IMR-90 (cell line): ENCODE results near the gene FUT8. TPM values are rescaled to one million over a fixed set of nuclear protein-coding genes. Genes with fewer than 3 reads are reported as not detected.

Experiments
- ATAC-seq: fragments of 200-7000 bp; cut with Tn5 transposase; 2 replicates; pipeline ENCODE4 v1.9.1; 2020; ENCODE audit warnings: low read depth, mild to moderate bottlenecking, moderate library complexity
- BruUV-seq: library from RNA; stranded (reverse); fragments of 400-500 nt; replicated peaks from 2 replicates; lab custom pipeline; 2021; lab: Mats Ljungman, UMichigan
- CTCF ChIA-PET: fragments of 300-600 bp; formaldehyde crosslinking; extraction: SDS; loops from one replicate; lab custom pipeline; 2021; ENCODE audit warnings: antibody characterized with exemption; lab: Yijun Ruan, JAX
- POLR2A ChIA-PET: fragments of 300-600 bp; sonication (Branson Sonifier 250); formaldehyde crosslinking; loops from one replicate; lab custom pipeline; 2022; ENCODE audit warnings: antibody characterized with exemption; ENCODE audit not compliant: unreplicated experiment; lab: Charles Lee
- DNase-seq: peaks from one replicate; pipeline ENCODE4 v3.0.0; 2013
- H2AFZ ChIP-seq: replicated peaks from 2 replicates; pipeline ENCODE3; 2013; ENCODE audit warnings: low read length, mild to moderate bottlenecking; ENCODE audit not compliant: poor library complexity
- H2AK5ac ChIP-seq: 2 replicates; pipeline ENCODE4 v1.6.1; 2013; ENCODE audit warnings: low read depth, low read length, inconsistent platforms
- H2AK9ac ChIP-seq: replicated peaks from 2 replicates; pipeline ENCODE3; 2013; ENCODE audit warnings: mild to moderate bottlenecking, low read depth, low read length, moderate library complexity; ENCODE audit not compliant: poor library complexity
- H2BK120ac ChIP-seq: 2 replicates; pipeline ENCODE4 v1.6.1; 2013; ENCODE audit warnings: low read depth, low read length, inconsistent platforms
- H2BK15ac ChIP-seq: 3 replicates; pipeline ENCODE4 v1.6.1; 2013; ENCODE audit warnings: low read depth, low read length, inconsistent platforms
- H2BK20ac ChIP-seq: 2 replicates; pipeline ENCODE4 v1.6.1; 2013; ENCODE audit warnings: low read depth, mild to moderate bottlenecking, inconsistent platforms, low read length, moderate library complexity
- H2BK5ac ChIP-seq: 2 replicates; pipeline ENCODE4 v1.6.1; 2013; ENCODE audit warnings: mild to moderate bottlenecking, low read depth, low read length, inconsistent platforms; ENCODE audit not compliant: poor library complexity, severe bottlenecking
- H3K14ac ChIP-seq: replicated peaks from 2 replicates; pipeline ENCODE4 v1.6.1; 2013; ENCODE audit warnings: low read depth, low read length, inconsistent platforms
- H3K18ac ChIP-seq: 2 replicates; pipeline ENCODE4 v1.6.1; 2013; ENCODE audit warnings: low read depth, low read length, control low read depth
- H3K23ac ChIP-seq: 2 replicates; pipeline ENCODE4 v1.6.1; 2013; ENCODE audit warnings: low read depth, low read length, inconsistent platforms
- H3K27ac ChIP-seq: 2 replicates; pipeline ENCODE4 v1.5.1; 2013; ENCODE audit warnings: mild to moderate bottlenecking, control low read depth, low read length; ENCODE audit not compliant: insufficient read depth
- H3K27me3 ChIP-seq: 2 replicates; pipeline ENCODE4 v1.6.1; 2013; ENCODE audit warnings: low read length; ENCODE audit not compliant: control insufficient read depth, insufficient read depth
- H3K36me3 ChIP-seq: 2 replicates; pipeline ENCODE4 v1.6.1; 2013; ENCODE audit warnings: low read length, mixed read lengths; ENCODE audit not compliant: control insufficient read depth, insufficient read depth
- H3K4ac ChIP-seq: 2 replicates; pipeline ENCODE4 v1.6.1; 2013; ENCODE audit warnings: low read depth, low read length, inconsistent platforms
- H3K4me1 ChIP-seq: 2 replicates; pipeline ENCODE4 v1.6.1; 2013; ENCODE audit warnings: low read length, mixed read lengths; ENCODE audit not compliant: control insufficient read depth, insufficient read depth
- H3K4me2 ChIP-seq: 2 replicates; pipeline ENCODE4 v1.6.1; 2013; ENCODE audit warnings: low read depth, mild to moderate bottlenecking, control low read depth, low read length, moderate library complexity
- H3K4me3 ChIP-seq: 2 replicates; pipeline ENCODE4 v1.5.1; 2013; ENCODE audit warnings: low read depth, mild to moderate bottlenecking, control low read depth, low read length, moderate library complexity; ENCODE audit not compliant: insufficient read depth
- H3K56ac ChIP-seq: 2 replicates; pipeline ENCODE4 v1.6.1; 2013; ENCODE audit warnings: low read length, inconsistent platforms; ENCODE audit not compliant: insufficient read depth; ENCODE audit errors: extremely low read depth
- H3K79me1 ChIP-seq, 2 experiments: 2 replicates each; pipeline ENCODE4 v1.6.1; 2013; ENCODE audit warnings: low read length in 2 of 2, inconsistent platforms in 1 of 2, low read depth in 1 of 2
- H3K9ac ChIP-seq: 2 replicates; pipeline ENCODE4 v1.6.1; 2013; ENCODE audit warnings: low read depth, low read length, control low read depth
- H3K9me1 ChIP-seq: 2 replicates; pipeline ENCODE4 v1.6.1; 2013; ENCODE audit warnings: low read length, inconsistent platforms; ENCODE audit not compliant: insufficient read depth
- H3K9me3 ChIP-seq: 2 replicates; pipeline ENCODE4 v1.6.1; 2013; ENCODE audit warnings: low read length; ENCODE audit not compliant: control insufficient read depth, insufficient read depth
- H4K20me1 ChIP-seq: 2 replicates; pipeline ENCODE4 v1.6.1; 2013; ENCODE audit warnings: low read length, inconsistent platforms; ENCODE audit not compliant: insufficient read depth
- H4K5ac ChIP-seq: 2 replicates; pipeline ENCODE4 v1.6.1; 2013; ENCODE audit warnings: mild to moderate bottlenecking, low read depth, low read length, control low read depth
- H4K8ac ChIP-seq, 2 experiments: 2 replicates each; pipeline ENCODE4 v1.6.1; 2013; ENCODE audit warnings: low read depth in 2 of 2, low read length in 2 of 2, control low read depth in 1 of 2, inconsistent platforms in 1 of 2
- H4K91ac ChIP-seq: 2 replicates; pipeline ENCODE4 v1.6.1; 2013; ENCODE audit warnings: low read depth, low read length, inconsistent platforms; ENCODE audit not compliant: insufficient read depth
- BHLHE40 ChIP-seq: fragments of 150-350 bp; IDR thresholded peaks from 2 replicates; pipeline ENCODE4 v1.6.1; 2016; ENCODE audit warnings: mild to moderate bottlenecking, low read depth, low read length
- CEBPB ChIP-seq: IDR thresholded peaks from 2 replicates; pipeline ENCODE4 v1.6.1; 2012; ENCODE audit warnings: low read depth, low read length, improper control_type of control experiment
- CHD1 ChIP-seq: IDR thresholded peaks from 2 replicates; pipeline ENCODE4 v1.6.1; 2012; ENCODE audit warnings: low read depth, low read length, improper control_type of control experiment
- CTCF ChIP-seq: conservative IDR thresholded peaks from 2 replicates; pipeline ENCODE4 v1.5.1; 2012; ENCODE audit warnings: mild to moderate bottlenecking, low read depth, low read length, improper control_type of control experiment
- ELK1 ChIP-seq: fragments of 150-350 bp; IDR thresholded peaks from 2 replicates; pipeline ENCODE4 v1.6.1; 2016; ENCODE audit warnings: low read depth, mild to moderate bottlenecking, low read length, moderate library complexity, borderline replicate concordance
- MAFK ChIP-seq: IDR thresholded peaks from 2 replicates; pipeline ENCODE4 v1.6.1; 2012; ENCODE audit warnings: low read depth, low read length, improper control_type of control experiment
- MAZ ChIP-seq: IDR thresholded peaks from 2 replicates; pipeline ENCODE4 v1.6.1; 2012; ENCODE audit warnings: low read depth, mild to moderate bottlenecking, low read length, improper control_type of control experiment, moderate library complexity, borderline replicate concordance
- POLR2A ChIP-seq: IDR thresholded peaks from 2 replicates; pipeline ENCODE4 v1.6.1; 2012; ENCODE audit warnings: mild to moderate bottlenecking, low read depth, low read length
- RCOR1 ChIP-seq: IDR thresholded peaks from 2 replicates; pipeline ENCODE4 v1.6.1; 2012; ENCODE audit warnings: mild to moderate bottlenecking, low read length, improper control_type of control experiment; ENCODE audit not compliant: insufficient replicate concordance
- RFX5 ChIP-seq: IDR thresholded peaks from 2 replicates; pipeline ENCODE4 v1.8.0; 2012; ENCODE audit warnings: low read depth, mild to moderate bottlenecking, low read length, moderate library complexity
- SMC3 ChIP-seq: fragments of 150-350 bp; IDR thresholded peaks from 2 replicates; pipeline ENCODE4 v1.6.1; 2016; ENCODE audit warnings: low read depth, mild to moderate bottlenecking, antibody characterized with exemption, low read length, moderate library complexity
- USF2 ChIP-seq: fragments of 150-350 bp; IDR thresholded peaks from 2 replicates; pipeline ENCODE4 v1.6.1; 2017; ENCODE audit warnings: mild to moderate bottlenecking, antibody characterized with exemption, low read length, low read depth
- WGBS, 2 experiments: methylation state at CpG; one replicate each; pipeline versions ENCODE4 v1.1.5 to v1.1.7; 2013; ENCODE audit warnings: missing lambda C conversion rate in 2 of 2; ENCODE audit not compliant: insufficient read length in 1 of 2; ENCODE audit errors: extremely low coverage in 2 of 2; 5-methylcytosine and 5-hydroxymethylcytosine counted together
- dilution Hi-C: fragments of 300-500 bp; cut with HindIII; formaldehyde crosslinking; loops from one replicate; pipeline ENCODE4 v1.14.3; 2018; ENCODE audit warnings: low sequenced_read_pairs; ENCODE audit not compliant: unreplicated experiment
- in situ Hi-C: fragments of 300-500 bp; cut with MboI; formaldehyde crosslinking; loops from 3 replicates; pipeline ENCODE4 v1.14.3; 2019; ENCODE audit warnings: low sequenced_read_pairs, inconsistent platforms, mixed read lengths
- intact Hi-C: fragments of 100-400 bp; cut with micrococcal nuclease; formaldehyde crosslinking; loops from 2 replicates; pipeline ENCODE4 v1.10.0; 2022
- polyA plus RNA-seq, 3 experiments: library from polyadenylated mRNA; depleted of rRNA; stranded (reverse); fragments of >200 nt; gene quantifications; 2 replicates each; pipeline ENCODE4 v1.2.3, GENCODE V29; 2012; ENCODE audit warnings: low replicate concordance in 1 of 3
- total RNA-seq: library from RNA; depleted of rRNA; stranded (reverse); fragments of >200 nt; gene quantifications from 2 replicates; pipeline ENCODE4 v1.2.3, GENCODE V29; 2012

FUT8 gene
- total and polyA plus RNA-seq, 2 of the 4 experiments (the other 2 are of a cell fraction), result 15.6 to 72.9 TPM

GRCh38 chr14:65613131-65613650, 200.7 kb downstream of the FUT8 start:
- POLR2A ChIA-PET, result no interaction called here

More at GRCh38 chr14:65613131-65613650, 200.7 kb downstream of the FUT8 start:
- no peak overlapping the region for H2BK120ac ChIP-seq
- H4K20me1 ChIP-seq, result no peaks in the 10 kb centered on the region; the same call in 1 of the 2 replicates
- no peak overlapping the region for H4K91ac ChIP-seq
- H3K56ac ChIP-seq, result no peak overlapping the region
- no peak overlapping the region for H4K5ac ChIP-seq
- intact Hi-C loops (no loop called here), dilution Hi-C loops (no loop called here), in situ Hi-C loops (loop anchor here (25.0 kb wide), 1 partner anchor 451 kb away; no protein-coding TSS in a partner anchor)
- no TSS peak for BruUV-seq
- no peak overlapping the region for H2BK5ac ChIP-seq
- H3K9me3 ChIP-seq, result no peaks in the 10 kb centered on the region
- H2AK5ac ChIP-seq, result no peak overlapping the region
- H3K4me3 ChIP-seq, result no peak overlapping the region
- H3K9ac ChIP-seq, result no peak overlapping the region
- no peak overlapping the region for H2AFZ ChIP-seq
- no peak overlapping the region for H2AK9ac ChIP-seq
- TF ChIP-seq CTCF (no peak), RCOR1 (no peak), RFX5 (no peak), SMC3 (no peak), MAZ (no peak), BHLHE40 (no peak), ELK1 (no peak), USF2 (no peak), CHD1 (no peak), MAFK (no peak), CEBPB (no peak), POLR2A (no peak)
- H2BK20ac ChIP-seq, result no peak overlapping the region
- H3K4me2 ChIP-seq, result no peak overlapping the region
- H2BK15ac ChIP-seq, result no peak overlapping the region
- H3K4me1 ChIP-seq, result no peaks in the 10 kb centered on the region
- WGBS, 2 experiments, result no CpG with 5 or more reads among the region's 3 CpGs
- no peak overlapping the region for H3K14ac ChIP-seq
- H3K9me1 ChIP-seq, result no peaks in the 10 kb centered on the region
- CTCF ChIA-PET, result no interaction called here
- H3K18ac ChIP-seq, result no peak overlapping the region
- H3K79me1 ChIP-seq, result peaks cover 3 to 4% of the 10 kb centered on the region in 2 experiments; a peak in 1 of 4 replicates
- no peak overlapping the region for H4K8ac ChIP-seq
- DNase-seq (no peak), ATAC-seq (no peak)
- no peak overlapping the region for H3K23ac ChIP-seq
- H3K36me3 ChIP-seq, result no peaks in the 10 kb centered on the region; the same call in 1 of the 2 replicates
- no peaks in the 10 kb centered on the region for H3K27me3 ChIP-seq
- no peak overlapping the region for H3K27ac ChIP-seq
- H3K4ac ChIP-seq, result no peak overlapping the region
